GM18951 (cell line): ENCODE data around the gene ZNF396.

Experiments
- POLR2A ChIP-seq: IDR thresholded peaks from 4 replicates; pipeline ENCODE4 v1.6.1; 2011; ENCODE audit warnings: mild to moderate bottlenecking; ENCODE audit not compliant: insufficient read length, insufficient read depth; ENCODE audit errors: extremely low read depth
- in situ Hi-C: fragments of 300-500 bp; cut with MboI; formaldehyde crosslinking; loops from one replicate; pipeline ENCODE4 v1.12.0; 2022; ENCODE audit warnings: low sequenced_read_pairs, mixed read lengths, inconsistent platforms; ENCODE audit not compliant: unreplicated experiment

Gene ZNF396

DNA sequence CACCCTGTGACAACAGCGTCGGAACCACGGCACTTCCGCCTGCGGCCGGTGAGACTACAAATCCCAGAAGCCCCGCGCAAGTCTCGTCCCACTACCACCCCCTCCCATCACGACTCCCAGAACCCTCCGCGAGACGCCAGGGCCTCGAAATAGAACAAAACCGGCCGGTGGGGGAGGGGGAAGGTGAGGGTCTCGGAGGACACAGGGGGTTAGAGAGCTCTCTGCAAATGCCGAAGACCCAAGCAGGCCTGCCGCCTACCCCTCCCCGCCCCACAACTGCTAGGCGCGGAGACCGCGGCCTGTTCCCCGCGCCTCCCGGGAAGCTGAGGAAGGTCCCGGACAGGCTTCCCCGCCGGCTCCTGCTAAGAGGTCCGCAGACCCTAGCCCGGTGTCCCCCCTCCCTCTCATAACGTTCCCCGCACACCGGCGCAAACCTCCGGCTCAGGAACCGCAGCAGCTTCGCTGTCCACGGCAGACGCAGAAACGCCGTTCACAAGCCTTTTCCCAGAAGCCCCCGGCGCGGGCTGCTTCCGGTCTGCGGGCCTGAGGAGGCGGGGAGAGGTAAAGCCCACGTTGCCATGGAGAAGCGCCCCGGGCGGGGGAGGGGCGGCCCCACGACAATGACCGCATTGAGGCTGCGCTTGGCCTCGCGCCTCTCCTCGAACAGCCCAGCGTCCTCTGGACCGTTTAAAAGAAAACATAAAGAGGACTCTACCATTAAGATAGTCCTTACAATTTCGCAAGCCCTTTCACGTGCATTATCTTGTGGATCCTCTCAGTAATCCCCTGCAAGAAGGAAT, 33.0 kb downstream of the ZNF396 start, which contains the start of gene ZNF24:
TSS of gene ZNF24 (minus strand) at position 485 of the 800 bp plus-strand sequence. CDS start 3,770 bp downstream, outside the sequence.
- peak; percentile 83 for TF ChIP-seq POLR2A
- in situ Hi-C loops = no loop called here

DNA sequence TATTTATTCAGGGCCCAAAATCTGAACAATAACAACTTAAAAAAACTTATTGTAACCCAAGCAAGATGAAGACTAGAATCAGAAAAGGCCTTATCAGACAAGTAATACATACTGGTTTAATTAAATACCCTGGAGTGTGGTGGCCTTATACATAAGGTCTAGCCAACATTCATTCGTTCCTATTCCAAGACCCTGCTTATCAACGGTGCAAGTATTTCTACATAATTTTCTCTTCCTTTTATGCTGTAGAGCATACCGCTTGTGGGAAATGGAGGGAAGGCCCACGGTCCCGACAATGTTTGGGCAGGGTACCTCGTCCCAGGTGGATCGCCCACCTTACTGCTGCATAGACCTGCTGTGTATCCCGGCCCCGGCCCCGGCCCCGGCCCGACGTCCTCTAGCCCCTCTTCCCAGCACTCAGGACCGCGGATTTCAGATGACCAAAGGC, 33.6 kb downstream of the ZNF396 start:
- in situ Hi-C loops = no loop called here

DNA sequence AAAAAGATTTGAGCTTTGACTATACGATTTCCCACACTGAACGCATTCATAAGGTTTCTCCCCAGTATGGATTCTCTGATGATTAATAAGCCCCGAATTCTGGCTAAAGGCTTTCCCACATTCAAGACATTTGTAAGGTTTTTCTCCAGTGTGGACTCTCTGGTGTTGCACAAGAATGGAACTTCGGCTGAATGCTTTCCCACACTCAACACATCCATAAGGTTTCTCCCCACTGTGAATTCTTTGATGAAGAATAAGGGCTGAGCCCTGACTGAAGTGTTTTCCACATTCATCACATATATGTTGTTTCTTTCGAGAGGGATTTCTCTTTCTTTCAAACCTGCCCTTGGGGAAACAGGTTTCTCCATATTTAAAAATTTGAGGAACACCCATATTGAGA, 39.9 kb downstream of the ZNF396 start:
- no peak for TF ChIP-seq POLR2A
- in situ Hi-C loops = no loop called here

More for the DNA sequence above, 33.6 kb downstream of the ZNF396 start:
- TF ChIP-seq POLR2A = no peak

DNA sequence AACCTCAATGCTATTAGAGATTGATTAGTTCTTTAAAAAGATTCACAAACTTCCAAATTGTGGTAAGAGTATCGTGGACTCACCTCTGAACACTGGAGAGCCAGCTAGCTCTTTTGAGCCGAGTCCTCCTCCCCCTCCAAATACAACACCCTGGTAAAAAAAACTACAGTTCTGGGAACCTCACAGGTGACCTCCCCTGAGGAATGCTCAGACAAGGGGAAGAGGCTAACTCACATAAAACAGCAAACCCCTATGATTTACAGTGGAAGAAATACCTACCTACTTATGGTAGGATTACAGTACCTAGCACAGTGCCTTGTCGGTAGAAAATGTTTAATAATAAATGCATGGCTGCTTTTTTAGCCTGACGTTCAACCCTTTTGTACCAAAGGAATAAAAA, 41.3 kb downstream of the ZNF396 start:
- in situ Hi-C loops = no loop called here
- TF ChIP-seq POLR2A = no peak

DNA sequence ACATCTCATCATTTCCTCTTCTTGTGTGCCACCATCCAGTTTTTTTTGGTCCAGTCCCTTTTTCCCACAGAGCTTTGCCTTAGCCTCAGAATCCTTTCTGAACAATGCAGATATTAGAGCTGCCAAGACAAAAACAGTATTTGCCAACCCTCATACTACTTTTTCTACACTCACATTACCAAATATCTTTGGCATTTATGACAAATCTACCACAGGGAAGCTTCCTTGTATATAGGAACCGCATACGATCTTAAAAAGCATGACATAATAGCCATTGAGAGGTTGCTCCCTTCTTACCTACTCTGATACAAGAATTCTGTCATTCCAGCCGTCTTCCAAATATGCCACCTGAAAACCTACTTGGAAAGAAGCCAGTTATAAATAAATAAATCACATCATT, 42.3 kb downstream of the ZNF396 start:
- TF ChIP-seq POLR2A = no peak
- in situ Hi-C loops = no loop called here

DNA sequence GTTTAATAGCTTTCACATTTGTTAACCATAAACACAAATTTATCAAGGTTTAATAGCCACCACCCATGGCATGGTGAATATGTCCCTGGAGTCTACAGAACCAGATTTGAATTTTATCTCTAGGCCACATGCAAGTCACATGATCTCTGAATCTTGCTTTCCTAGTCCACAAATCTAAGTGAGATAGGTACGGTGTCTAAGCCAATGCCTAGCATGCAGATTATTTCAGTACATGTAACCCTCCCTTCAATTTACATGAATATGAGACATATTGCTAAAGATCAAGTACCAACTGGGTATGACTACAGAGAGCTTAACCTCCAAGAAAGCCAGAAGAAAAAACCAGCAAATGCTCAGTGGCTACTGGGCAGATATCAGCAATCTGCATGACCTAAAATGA, 42.9 kb downstream of the ZNF396 start:
- in situ Hi-C loops = no loop called here
- no peak for TF ChIP-seq POLR2A

DNA sequence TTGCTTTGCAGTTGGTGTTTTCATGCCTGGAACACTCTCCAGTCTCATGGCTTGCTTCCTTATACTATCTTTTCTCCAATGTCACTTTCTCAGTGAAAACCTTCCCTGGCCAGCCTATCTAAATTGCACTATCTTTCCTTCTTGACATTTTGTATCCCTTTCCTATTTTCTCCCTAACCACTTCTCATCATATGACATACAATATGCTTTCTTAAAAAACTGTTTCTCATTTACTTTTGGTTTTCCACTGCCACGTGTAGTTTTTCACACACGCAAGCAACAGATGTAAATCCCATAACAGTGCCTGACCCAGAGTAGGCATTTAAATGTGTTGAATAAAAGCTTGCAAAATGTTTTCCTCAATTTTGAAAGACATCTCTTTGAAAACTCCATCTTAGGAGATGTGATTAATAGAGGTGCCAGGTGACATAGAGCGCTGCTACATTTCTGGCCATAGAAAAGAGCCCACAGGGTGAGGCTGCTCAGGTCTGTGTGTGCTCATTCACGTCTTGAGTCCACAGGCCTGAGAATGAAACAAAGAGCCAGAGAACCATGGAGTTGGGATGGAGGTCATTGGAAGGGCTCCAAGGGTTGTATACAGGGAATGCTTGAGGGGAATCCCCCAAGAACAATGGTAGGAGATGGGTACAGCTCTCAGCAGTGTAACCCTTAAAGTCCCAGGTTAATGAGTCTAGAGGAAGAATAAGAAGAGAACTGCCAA, 45.6 kb downstream of the ZNF396 start:
- in situ Hi-C loops = no loop called here
- no peak for TF ChIP-seq POLR2A

DNA sequence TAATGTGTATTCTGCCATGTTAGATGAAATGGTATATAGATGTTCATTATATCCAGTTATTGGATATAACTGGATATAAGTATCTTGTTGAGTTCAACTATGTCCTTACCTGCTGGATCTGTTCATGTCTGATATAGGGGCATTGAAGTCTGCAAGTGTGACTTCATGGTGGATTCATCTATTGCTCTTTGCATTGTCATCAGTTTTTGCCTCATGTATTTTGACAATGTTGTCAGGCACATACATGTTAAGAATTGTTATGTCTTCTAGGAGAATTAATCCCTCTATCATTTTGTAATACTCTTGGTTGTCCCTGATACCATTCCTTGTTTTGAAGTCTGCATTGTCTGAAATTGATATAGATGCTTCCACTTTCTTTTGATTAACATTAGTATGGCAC, 48.3 kb downstream of the ZNF396 start:
- no peak for TF ChIP-seq POLR2A
- in situ Hi-C loops = no loop called here

DNA sequence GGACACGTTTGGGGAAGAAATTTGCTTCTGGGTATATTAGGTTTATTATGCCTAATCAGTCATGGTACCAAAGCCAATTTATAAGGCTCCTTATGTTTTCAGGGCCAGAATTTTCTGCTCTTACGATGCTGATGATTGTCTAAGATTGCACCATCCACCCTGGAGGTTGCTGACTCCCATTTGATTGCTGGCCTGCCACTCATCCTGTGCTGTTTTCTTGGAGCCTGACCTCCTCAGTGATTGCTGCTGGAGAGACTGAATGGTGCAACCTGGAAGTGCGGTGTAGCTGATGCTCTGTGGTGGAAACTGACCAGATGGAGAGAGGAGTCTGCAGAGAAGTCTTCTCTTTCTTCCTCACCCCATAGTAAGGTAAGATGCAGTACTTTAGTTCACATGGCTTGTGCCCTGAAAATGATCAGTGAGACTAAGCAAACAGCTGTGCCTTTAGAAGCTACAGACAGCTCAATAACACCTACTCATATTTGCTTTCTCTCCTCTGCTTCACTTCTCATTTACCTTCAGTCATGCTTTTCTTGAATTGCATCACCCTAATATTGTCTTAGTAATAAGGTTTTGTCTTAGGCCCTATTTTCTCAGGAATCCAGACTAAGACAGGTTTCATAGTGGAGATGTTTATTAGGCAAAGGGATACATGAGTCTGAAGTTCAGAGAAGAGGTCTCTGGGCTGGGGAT, 50.3 kb downstream of the ZNF396 start:
- TF ChIP-seq POLR2A = no peak
- in situ Hi-C loops = no loop called here

DNA sequence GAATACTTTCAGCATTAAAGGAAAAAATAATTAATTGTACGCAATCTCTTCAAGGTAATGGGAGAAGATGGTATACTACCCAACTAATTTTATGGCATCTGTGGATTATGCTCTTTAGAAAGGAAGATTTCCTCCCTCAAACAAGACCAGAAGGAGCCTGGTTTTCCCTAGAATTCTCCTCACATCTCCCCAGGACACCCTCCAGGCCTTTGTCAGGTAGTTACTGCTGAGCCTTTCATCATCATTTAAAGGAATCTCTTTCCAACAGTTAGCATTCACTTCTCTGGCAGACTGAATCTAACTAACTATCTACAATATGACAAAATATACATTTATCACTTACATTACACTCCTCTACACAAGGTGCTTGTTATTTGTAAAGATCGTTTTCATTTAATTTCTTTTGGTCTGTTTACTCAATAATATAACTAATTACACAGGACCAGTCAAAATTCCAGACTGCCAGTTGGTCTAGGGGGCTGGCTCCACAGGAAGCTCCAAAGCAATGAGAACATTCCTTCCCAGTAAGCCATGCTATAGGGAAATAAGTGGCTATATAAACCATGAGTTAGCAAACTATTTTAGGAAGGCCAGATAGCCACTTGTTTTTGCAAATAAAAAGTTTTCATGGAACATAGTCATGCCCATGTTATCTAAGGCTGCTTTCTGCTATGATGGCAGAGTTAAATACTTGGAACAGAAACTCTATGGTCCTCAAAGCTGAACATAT, 52.0 kb downstream of the ZNF396 start:
- no peak for TF ChIP-seq POLR2A
- in situ Hi-C loops = no loop called here

DNA sequence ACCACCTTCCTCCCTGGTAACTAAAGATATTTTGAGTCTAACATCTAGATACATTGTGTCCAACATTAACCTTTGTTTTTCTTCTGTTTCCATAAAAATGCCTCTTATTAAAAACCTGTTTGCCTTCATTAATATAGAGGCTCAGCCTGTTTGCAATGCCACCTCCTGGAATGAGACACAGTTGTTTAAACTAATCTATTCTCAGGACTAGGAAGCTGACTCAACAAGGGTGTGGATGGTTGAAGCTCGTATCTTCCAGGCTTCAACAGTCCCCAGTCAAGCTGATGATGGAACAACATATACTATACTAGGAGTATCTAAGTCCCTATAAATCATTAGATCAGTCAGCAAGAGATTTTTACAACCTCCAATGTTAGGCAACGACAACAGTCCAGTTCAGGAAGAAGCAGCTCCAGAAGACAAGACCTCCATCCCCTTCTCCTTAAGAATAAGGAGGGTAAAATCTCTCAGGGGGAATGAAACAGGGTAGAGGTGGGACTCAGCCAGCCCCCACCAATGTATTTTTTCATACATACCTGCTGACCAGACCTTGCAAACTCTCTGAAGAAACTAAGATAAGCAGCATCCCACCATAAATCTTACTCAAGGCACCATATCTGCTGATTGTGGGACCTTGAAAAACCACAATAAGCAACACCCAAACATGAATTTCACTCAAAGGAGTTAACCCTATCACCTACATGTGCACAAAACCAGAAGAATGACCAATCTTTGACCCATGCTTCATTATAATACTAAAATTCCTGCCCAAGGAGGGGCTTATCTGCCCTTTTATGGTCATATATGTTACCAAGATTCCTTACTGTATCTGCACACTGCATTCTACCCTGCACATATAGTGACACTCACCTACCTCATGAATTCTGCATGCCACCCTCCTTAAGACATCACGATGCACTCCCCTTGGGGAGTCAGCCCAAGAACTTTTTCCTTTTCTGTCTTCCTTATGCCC, 54.4 kb downstream of the ZNF396 start:
- in situ Hi-C loops = no loop called here
- no peak for TF ChIP-seq POLR2A
